Activated B cell treated with CpG ODN at 0.5 μM for 24 hours (primary cell): ENCODE data around the gene C2CD5. TPM values are rescaled to one million over a fixed set of nuclear protein-coding genes. Genes with fewer than 3 reads are reported as not detected.

Experiments used
- ATAC-seq: fragments of 200-7000 bp; cut with Tn5 transposase; one replicate; pipeline ENCODE4 v1.10.0; 2021; ENCODE audit warnings: low read depth, mild to moderate bottlenecking, moderate library complexity
- CTCF ChIA-PET: fragments of 350-600 bp; sonication (Branson Sonifier 250); formaldehyde crosslinking; loops from one replicate; lab custom pipeline; 2021; ENCODE audit warnings: antibody characterized with exemption; lab: Charles Lee
- POLR2A ChIA-PET: fragments of 350-600 bp; sonication (Branson Sonifier 250); formaldehyde crosslinking; loops from one replicate; lab custom pipeline; 2021; ENCODE audit warnings: antibody characterized with exemption; lab: Charles Lee
- DNase-seq: peaks from one replicate; pipeline ENCODE4 v3.0.0; 2022
- H3K27ac Mint-ChIP-seq: one replicate; pipeline ENCODE4 v1.8.0; 2020; ENCODE audit warnings: mixed read lengths
- H3K27me3 Mint-ChIP-seq: one replicate; pipeline ENCODE4 v1.8.0; 2021; ENCODE audit warnings: mixed read lengths
- H3K36me3 Mint-ChIP-seq: one replicate; pipeline ENCODE4 v1.8.0; 2021; ENCODE audit warnings: low read depth, mixed read lengths
- H3K4me1 Mint-ChIP-seq: one replicate; pipeline ENCODE4 v1.8.0; 2021; ENCODE audit warnings: mixed read lengths
- H3K4me3 Mint-ChIP-seq: one replicate; pipeline ENCODE4 v1.8.0; 2020; ENCODE audit warnings: mild to moderate bottlenecking, mixed read lengths
- H3K9me3 Mint-ChIP-seq: one replicate; pipeline ENCODE4 v1.8.0; 2020; ENCODE audit warnings: mixed read lengths
- CTCF ChIP-seq: fragments of 200-600 bp; IDR thresholded peaks from one replicate; pipeline ENCODE4 v1.8.0; 2022; ENCODE audit warnings: antibody characterized with exemption, mild to moderate bottlenecking
- intact Hi-C: fragments of 100-400 bp; cut with micrococcal nuclease; formaldehyde crosslinking; loops from one replicate; pipeline ENCODE4 v1.15.1; 2024
- total RNA-seq: library from RNA; stranded (reverse); gene quantifications from 2 replicates; pipeline ENCODE4 v1.2.3, GENCODE V29; 2022

Gene C2CD5
- total RNA-seq, 1 donor from 2014 or later, result 38.4 TPM

GRCh38 chr12:22407397-22407796, 136.9 kb downstream of the C2CD5 start:
- H3K27ac Mint-ChIP-seq, result no peak overlapping the region
- no peaks in the 10 kb centered on the region for H3K9me3 Mint-ChIP-seq
- peaks cover 3% of the 10 kb centered on the region for H3K27me3 Mint-ChIP-seq
- DNase-seq (no peak), ATAC-seq (no peak)
- H3K36me3 Mint-ChIP-seq, result no peaks in the 10 kb centered on the region
- H3K4me1 Mint-ChIP-seq, result no peaks in the 10 kb centered on the region
- TF ChIP-seq CTCF, result no peak
- intact Hi-C loops, result no loop called here
- ChIA-PET CTCF (no interaction called here), POLR2A (no interaction called here)
- no peak overlapping the region for H3K4me3 Mint-ChIP-seq

- no peak overlapping the region for H3K4me3 Mint-ChIP-seq
- no peak overlapping the region for H3K27ac Mint-ChIP-seq
- ChIA-PET CTCF (no interaction called here), POLR2A (no interaction called here)
- peaks cover 4% of the 10 kb centered on the region for H3K27me3 Mint-ChIP-seq
- no peak for TF ChIP-seq CTCF
- ATAC-seq (no peak), DNase-seq (no peak)
- H3K36me3 Mint-ChIP-seq, result no peaks in the 10 kb centered on the region
- H3K4me1 Mint-ChIP-seq, result no peaks in the 10 kb centered on the region
- H3K9me3 Mint-ChIP-seq, result no peaks in the 10 kb centered on the region
- intact Hi-C loops, result no loop called here
These were observed 137.7 kb downstream of the C2CD5 start for GRCh38 chr12:22406627-22407026.

GRCh38 chr12:22399464-22400180, 144.7 kb downstream of the C2CD5 start:
- ChIA-PET CTCF (no interaction called here), POLR2A (no interaction called here)
- Mint-ChIP-seq H3K27ac (no peak overlapping the region), H3K36me3 (no peaks in the 10 kb centered on the region), H3K27me3 (peaks cover 13% of the 10 kb centered on the region), H3K4me3 (no peak overlapping the region), H3K4me1 (peaks cover 3% of the 10 kb centered on the region), H3K9me3 (peaks cover 3% of the 10 kb centered on the region)
- no peak for TF ChIP-seq CTCF
- no peak for ATAC-seq
- no peak for DNase-seq
- intact Hi-C loops, result no loop called here

Other genes starting within 250 kb of the C2CD5 start
- 0.31 TPM in 1 of 2 replicates, not detected in the other for gene ST8SIA1, start 209.8 kb downstream of the C2CD5 start, total RNA-seq
- gene ETNK1, start 80.6 kb upstream of the C2CD5 start, total RNA-seq, result 80.9 and 98.5 TPM in 2 replicates